LNCAP (cell line): ENCODE data around the gene PRKD2.

Experiments used
- TF ChIP-seq, protein P1 (sequence below): fragments of 450-650 bp; IDR thresholded peaks from 2 replicates; pipeline ENCODE4 v1.5.1; 2017; ENCODE audit warnings: mild to moderate bottlenecking

PRKD2 gene

GRCh38 chr19:46659151-46660007, 57.5 kb downstream of the PRKD2 start:
- TF ChIP-seq, protein P1, sequence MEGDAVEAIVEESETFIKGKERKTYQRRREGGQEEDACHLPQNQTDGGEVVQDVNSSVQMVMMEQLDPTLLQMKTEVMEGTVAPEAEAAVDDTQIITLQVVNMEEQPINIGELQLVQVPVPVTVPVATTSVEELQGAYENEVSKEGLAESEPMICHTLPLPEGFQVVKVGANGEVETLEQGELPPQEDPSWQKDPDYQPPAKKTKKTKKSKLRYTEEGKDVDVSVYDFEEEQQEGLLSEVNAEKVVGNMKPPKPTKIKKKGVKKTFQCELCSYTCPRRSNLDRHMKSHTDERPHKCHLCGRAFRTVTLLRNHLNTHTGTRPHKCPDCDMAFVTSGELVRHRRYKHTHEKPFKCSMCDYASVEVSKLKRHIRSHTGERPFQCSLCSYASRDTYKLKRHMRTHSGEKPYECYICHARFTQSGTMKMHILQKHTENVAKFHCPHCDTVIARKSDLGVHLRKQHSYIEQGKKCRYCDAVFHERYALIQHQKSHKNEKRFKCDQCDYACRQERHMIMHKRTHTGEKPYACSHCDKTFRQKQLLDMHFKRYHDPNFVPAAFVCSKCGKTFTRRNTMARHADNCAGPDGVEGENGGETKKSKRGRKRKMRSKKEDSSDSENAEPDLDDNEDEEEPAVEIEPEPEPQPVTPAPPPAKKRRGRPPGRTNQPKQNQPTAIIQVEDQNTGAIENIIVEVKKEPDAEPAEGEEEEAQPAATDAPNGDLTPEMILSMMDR: no peak

GRCh38 chr19:46656541-46656940, 60.4 kb downstream of the PRKD2 start:
- TF ChIP-seq, protein P1: no peak

DNA sequence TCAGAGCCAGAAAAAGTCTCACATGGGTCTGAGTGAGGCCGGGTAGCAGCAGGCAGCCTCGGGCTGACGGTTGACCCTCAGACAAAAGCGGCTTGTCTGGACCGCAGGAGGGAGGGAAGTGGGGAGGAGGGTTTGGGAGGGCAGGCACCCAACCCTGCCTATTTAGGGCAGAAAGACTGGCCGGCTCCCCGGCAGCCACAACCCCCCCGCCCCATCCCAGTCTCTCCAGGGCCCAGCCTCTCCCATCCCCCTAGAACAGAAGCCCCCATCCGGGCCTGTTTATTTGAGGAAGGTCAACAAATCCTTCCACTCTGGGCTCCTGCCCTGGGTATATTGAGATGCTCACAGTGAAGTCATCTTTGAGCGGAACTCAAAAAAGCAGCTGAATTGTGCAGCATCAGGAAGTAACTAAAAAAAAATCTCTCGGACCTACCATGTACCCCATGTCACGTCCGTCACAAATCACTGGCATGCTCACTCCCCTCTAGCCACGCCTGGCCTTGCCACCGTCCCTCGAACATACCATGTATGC, 62.2 kb downstream of the PRKD2 start:
- TF ChIP-seq, protein P1: no peak

DNA sequence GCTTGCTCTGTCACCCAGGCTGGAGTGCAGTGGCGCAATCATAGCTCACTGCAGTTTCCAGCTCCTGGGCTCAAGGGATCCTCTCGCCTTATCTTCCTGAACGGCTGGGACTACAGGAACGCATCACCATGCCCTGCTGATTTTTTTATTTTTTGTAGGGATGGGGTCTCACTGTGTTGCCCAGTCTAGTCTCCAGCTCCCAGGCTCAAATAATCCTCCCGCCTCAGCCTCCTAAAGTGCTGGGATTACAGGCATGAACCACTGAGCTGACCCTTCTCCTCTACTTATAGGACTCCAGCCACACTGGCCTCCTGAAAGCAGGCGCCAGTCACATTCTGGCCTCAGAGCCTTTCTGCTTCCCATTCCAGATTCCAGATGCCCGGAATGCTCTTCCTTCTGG, 66.5 kb downstream of the PRKD2 start:
- TF ChIP-seq, protein P1: no peak

- TF ChIP-seq, protein P1: no peak
Measured at GRCh38 chr19:46648961-46649960, 67.7 kb downstream of the PRKD2 start.

DNA sequence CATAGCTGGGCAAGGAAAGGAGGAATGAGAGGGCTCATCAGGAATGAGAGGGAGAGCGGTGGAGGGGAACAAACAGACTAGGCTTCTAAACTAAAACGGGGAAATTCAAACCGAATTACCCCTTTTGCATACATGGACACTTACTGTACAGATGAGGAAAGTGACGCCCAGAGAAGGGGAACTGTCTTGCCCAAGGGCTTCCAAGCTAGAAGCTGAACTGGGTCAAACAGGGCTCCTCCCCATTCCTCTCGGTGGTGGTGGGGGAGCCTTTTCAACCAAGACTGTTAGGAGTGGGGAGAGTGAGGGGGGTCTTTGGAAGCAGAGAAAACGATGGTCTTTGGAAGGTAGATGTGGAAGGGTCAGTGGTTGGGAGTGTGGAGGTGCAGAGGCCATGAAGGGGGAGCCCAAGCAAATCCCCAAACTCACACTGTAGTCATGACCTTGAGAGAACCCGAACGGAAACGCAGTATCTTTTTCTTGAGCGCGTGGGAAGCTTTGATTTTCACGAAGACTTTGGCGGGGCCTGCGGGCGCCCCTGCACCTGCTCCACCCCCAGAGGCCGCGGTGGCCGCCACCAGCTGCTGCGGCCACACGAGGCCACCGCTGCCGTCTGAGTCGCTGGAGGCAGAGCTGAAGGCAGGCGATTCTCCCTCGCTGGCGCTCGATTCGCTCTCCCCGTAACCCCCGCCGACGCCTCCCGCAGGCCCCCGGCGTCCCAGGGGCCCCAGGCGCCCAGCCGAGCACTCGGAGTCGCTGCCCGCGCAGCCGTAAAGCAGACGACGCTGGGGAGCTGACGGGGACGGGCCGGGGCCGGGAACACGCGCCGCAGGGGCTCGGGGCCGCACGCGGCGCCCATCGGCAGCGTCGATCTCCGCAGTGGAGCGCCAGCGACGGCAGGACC, 68.6 kb downstream of the PRKD2 start:
- TF ChIP-seq, protein P1: no peak
